MCF 10A (cell line): ENCODE results near the gene HES3. TPM values are rescaled to one million over a fixed set of nuclear protein-coding genes. Genes with fewer than 3 reads are reported as not detected.
A peak's percentile ranks its signal among the peaks of the same experiment; 100 is the strongest.

Source experiments
- BruUV-seq: library from RNA; stranded (reverse); fragments of 400-500 nt; replicated peaks from 2 replicates; lab custom pipeline; 2021; lab: Mats Ljungman, UMichigan
- CTCF ChIA-PET: fragments of 300-600 bp; sonication (Branson Sonifier 250); formaldehyde crosslinking; extraction: SDS; loops from one replicate; lab custom pipeline; 2021; ENCODE audit warnings: antibody characterized with exemption, inconsistent platforms; lab: Yijun Ruan, JAX
- POLR2A ChIA-PET: fragments of 300-600, 350-650 bp; sonication (Branson Sonifier 250); formaldehyde crosslinking; extraction: SDS; loops from one replicate; lab custom pipeline; 2020; ENCODE audit warnings: antibody characterized with exemption, inconsistent platforms; lab: Yijun Ruan, JAX
- DNase-seq: peaks from one replicate; pipeline ENCODE4 v3.0.0-alpha.2; 2018; ENCODE audit not compliant: unreplicated experiment
- H3K27ac Mint-ChIP-seq: one replicate; pipeline ENCODE4 v1.8.0; 2022; ENCODE audit warnings: mild to moderate bottlenecking, low read depth, mixed read lengths; ENCODE audit not compliant: unreplicated experiment
- H3K27me3 Mint-ChIP-seq: one replicate; pipeline ENCODE4 v1.8.0; 2022; ENCODE audit warnings: mixed read lengths; ENCODE audit not compliant: insufficient read depth, unreplicated experiment
- H3K36me3 Mint-ChIP-seq: one replicate; pipeline ENCODE4 v1.8.0; 2022; ENCODE audit warnings: mild to moderate bottlenecking, moderate library complexity, mixed read lengths; ENCODE audit not compliant: insufficient read depth, unreplicated experiment
- H3K4me1 Mint-ChIP-seq: one replicate; pipeline ENCODE4 v1.8.0; 2022; ENCODE audit warnings: mixed read lengths; ENCODE audit not compliant: insufficient read depth, unreplicated experiment
- H3K4me3 Mint-ChIP-seq: one replicate; pipeline ENCODE4 v1.8.0; 2022; ENCODE audit warnings: mild to moderate bottlenecking, moderate library complexity, mixed read lengths; ENCODE audit not compliant: unreplicated experiment
- H3K9me3 Mint-ChIP-seq: one replicate; pipeline ENCODE4 v1.8.0; 2022; ENCODE audit warnings: mixed read lengths; ENCODE audit not compliant: unreplicated experiment
- CTCF ChIP-seq: fragments of 200-600 bp; IDR thresholded peaks from one replicate; pipeline ENCODE4 v1.8.0; 2022; ENCODE audit warnings: antibody characterized with exemption, mild to moderate bottlenecking; ENCODE audit not compliant: unreplicated experiment
- intact Hi-C: fragments of 100-400 bp; cut with micrococcal nuclease; formaldehyde crosslinking; loops from 2 replicates; pipeline ENCODE4 v1.14.1; 2022
- total RNA-seq: library from RNA; stranded (reverse); gene quantifications from 2 replicates; pipeline ENCODE4 v1.2.3, GENCODE V29; 2022

The HES3 gene
- total RNA-seq, 1 experiment from 2014 or later: not detected

GRCh38 chr1:6199298-6200187 is 44.4 kb upstream of the HES3 start, which contains the start of gene RPL22:
Gene RPL22, minus strand, starts transcription at chr1:6199595. Its CDS starts 22 bp downstream, at chr1:6199573.
- Mint-ChIP-seq H3K4me1 (peaks cover 25% of the 10 kb centered on the region), H3K36me3 (peaks cover 40% of the 10 kb centered on the region), H3K27me3 (no peaks in the 10 kb centered on the region), H3K27ac (peak within 1 kb of the TSS; percentile 97), H3K4me3 (peak within 1 kb of the TSS; percentile 87), H3K9me3 (no peaks in the 10 kb centered on the region)
- intact Hi-C loops: loop anchor here (10.0 kb wide), 1 partner anchor 145 kb away; no protein-coding TSS in a partner anchor
- TSS peak; percentile 61 for BruUV-seq
- POLR2A ChIA-PET: interaction anchor here (0.8 to 3.2 kb wide), 9 partner anchors 14 to 187 kb away, joined by 3 to 42 read pairs (median 4); partner anchors contain the start of gene ICMT
- TF ChIP-seq CTCF: no peak
- CTCF ChIA-PET: interaction anchor here (0.6 to 1.6 kb wide), 6 partner anchors 13 to 181 kb away, joined by 3 to 7 read pairs (median 3); no protein-coding TSS in a partner anchor
- DNase-seq: peak; percentile 100

GRCh38 chr1:6200188-6200809 is 43.7 kb upstream of the HES3 start:
- no peak for DNase-seq
- BruUV-seq: no TSS peak
- Mint-ChIP-seq H3K4me1 (peaks cover 25% of the 10 kb centered on the region), H3K4me3 (peak overlapping the region; percentile 87), H3K27me3 (no peaks in the 10 kb centered on the region), H3K36me3 (peaks cover 33% of the 10 kb centered on the region), H3K9me3 (no peaks in the 10 kb centered on the region), H3K27ac (peak overlapping the region; percentile 97)
- TF ChIP-seq CTCF: no peak
- intact Hi-C loops: loop anchor here (10.0 kb wide), 1 partner anchor 145 kb away; no protein-coding TSS in a partner anchor
- ChIA-PET POLR2A (interaction anchor here (0.8 to 3.2 kb wide), 5 partner anchors 20 to 186 kb away, joined by 3 to 42 read pairs (median 4); partner anchors contain the start of gene ICMT), CTCF (interaction anchor here (0.6 to 0.7 kb wide), 3 partner anchors 44 to 182 kb away, joined by 3 read pairs; no protein-coding TSS in a partner anchor)

- TF ChIP-seq CTCF: no peak
- no TSS peak for BruUV-seq
- ChIA-PET CTCF (interaction anchor here (1.0 to 1.9 kb wide), 3 partner anchors 33 to 45 kb away, joined by 3 to 11 read pairs (median 4); no protein-coding TSS in a partner anchor), POLR2A (interaction anchor here (0.6 kb wide), 1 partner anchor 34 kb away, joined by 3 read pairs; the partner anchor contains the start of gene ICMT)
- Mint-ChIP-seq H3K27me3 (no peaks in the 10 kb centered on the region), H3K4me1 (peaks cover 18% of the 10 kb centered on the region), H3K9me3 (no peaks in the 10 kb centered on the region), H3K4me3 (no peak overlapping the region), H3K27ac (no peak overlapping the region), H3K36me3 (peaks cover 13% of the 10 kb centered on the region)
- DNase-seq: no peak
- intact Hi-C loops: loop anchor here (10.0 kb wide), 1 partner anchor 147 kb away; no protein-coding TSS in a partner anchor
These were observed 41.7 kb upstream of the HES3 start for GRCh38 chr1:6202256-6202655.
